ENCODE data around the gene VNN1.
"Not testable (repeated sequence)": the region's sequence is repeated elsewhere in the genome, so short reads cannot be mapped to it uniquely, and the experiment has no call there.

Gene VNN1

DNA sequence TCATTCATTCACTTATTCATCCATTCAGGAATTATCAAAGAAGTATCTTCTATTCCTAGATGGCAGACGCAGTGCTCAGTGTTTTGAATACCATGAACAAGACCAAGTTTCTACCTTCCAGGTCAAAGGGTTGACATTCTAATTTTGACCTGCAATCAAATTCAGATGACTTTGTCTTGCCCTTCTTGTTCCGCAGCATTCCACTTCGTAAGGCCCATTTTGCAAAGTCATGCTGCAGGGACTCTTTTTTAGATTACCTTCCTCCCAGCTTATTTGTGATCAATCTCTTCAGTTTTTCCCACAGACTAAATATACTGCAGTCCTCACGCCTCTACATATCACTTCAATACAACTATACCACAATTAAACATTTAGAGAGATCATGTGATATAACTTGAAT, 47.7 kb downstream of the VNN1 start:
- no peak for DNase-seq

DNA sequence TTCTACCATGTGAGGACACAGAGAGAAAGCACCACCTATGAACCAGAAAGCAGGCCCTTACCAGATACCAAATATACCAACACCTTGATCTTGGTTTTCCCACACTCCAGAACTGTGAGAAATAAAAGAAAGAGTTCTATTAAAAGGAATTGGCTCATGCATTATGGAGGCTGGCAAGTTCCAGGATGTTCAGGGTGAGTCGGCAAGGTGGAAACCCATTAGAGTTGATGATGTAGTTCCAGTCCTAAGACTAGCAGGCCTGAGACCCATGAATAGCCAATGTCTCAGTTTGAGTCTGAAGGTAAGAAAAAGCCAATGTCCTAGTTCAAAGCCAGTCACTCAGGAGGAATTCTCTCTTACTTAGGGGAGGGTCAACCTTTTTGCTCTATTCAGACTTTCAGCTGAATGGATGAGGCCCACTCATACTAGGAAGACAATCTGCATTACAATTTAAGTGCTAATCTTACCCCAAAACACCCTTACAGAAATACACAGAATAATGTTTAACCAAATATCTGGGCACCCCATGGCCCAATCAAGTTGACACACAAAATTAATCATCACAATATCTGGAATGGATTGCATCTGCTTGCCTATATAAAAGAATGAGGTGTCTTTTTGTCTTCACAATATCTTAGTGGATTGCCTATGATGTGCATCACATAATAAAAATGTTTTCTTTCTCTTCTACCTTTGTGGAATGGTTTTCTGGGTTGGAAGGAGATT, 49.4 kb downstream of the VNN1 start:
- DNase-seq, result no peak

DNA sequence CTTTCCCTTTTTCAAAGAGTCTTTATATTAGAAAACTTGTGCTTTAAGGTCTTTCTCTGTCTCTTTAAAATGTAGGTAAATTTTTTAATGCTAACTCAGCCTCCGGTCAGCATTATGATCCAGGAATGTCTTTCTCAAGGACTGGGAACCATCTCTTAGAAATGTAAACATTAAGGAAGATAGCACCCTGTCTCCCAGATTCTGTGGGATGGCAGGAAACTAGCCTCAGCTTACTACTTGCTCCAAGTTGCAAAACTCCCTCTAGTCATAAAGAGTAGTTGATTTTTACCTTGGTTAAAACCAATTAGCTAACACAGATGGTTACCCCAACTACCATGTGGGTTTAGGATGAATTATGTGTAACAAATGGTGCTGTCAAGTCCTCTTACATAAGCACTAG, 50.2 kb downstream of the VNN1 start:
- no peak for DNase-seq

DNA sequence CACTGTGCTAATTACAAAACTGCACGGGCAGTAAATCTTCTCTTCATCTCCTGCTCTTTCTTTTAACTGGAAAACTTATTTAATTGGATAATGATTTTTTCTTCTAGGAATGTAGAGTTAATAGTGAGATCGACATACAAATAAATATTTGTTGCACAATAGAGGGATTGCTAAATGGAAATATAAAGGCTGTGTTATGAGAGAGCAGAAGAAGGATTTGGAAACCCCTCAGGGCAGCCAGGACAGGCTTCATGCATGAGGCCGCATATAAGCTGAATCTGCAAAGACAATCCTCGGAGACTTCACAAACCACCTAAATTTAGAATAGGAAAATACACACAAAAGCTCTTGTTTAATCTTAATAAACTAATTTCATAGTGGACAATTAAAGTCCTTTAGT, 51.9 kb downstream of the VNN1 start:
- no peak for DNase-seq

DNA sequence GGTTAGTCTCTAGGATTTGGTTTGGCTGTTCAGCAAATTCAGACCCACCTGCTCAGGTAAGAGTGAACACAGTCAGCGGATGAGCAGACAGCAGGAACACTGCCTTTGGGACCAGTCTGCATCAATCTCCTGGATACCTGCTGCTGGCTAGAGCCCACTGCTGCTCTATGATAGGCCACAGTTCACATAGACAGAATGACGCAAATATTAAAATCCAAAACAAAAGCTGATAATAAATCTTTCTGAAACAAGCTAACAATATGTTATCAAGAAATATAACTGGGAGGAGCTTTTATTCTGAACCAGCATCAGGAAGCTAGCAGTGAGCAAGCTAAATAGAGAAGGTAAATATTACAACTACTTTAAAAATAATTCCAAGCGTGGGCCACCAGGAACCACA, 54.8 kb downstream of the VNN1 start, which contains the start of gene TAAR1:
Gene TAAR1, minus strand, starts transcription at position 101 of the 400 bp plus-strand sequence. CDS start 13,179 bp downstream, outside the sequence.
- no peak for DNase-seq

DNA sequence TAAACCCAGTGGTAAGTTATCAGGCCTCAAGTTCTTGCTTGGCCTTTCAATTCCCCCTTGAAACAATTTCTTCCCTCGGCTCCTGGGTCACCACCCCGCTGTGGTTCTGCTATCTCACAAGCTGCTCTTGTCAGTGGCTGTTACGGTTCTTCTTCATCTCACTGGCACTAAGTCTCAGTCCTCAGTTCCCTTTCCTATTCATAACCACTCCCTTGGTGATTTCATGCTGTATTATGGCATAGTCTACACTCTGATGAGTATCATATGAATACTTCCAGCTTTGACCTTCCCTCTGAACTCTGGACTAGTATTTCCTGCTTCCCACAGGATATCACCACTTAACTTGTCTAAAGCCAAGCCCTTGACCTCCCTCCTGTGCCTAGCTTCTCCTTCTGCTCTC, 62.8 kb downstream of the VNN1 start:
- no peak for DNase-seq

DNA sequence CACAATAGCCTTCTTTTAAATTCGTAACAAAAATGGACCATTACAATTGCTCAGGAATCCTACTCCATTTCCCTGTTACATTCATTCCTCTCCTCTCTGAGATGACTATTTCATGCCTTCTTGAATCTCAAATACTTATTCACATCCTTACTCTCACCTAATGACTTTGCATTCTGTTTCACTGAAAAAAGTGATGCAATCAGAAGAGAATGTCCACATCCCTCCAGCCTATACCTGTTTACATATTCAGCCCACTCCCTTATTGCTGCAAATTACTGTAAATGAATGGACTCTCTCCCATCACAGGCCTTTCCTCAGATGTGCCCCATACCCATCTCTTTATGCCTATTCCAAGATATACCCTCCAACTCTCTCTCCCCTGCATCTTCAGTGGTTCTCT, 63.4 kb downstream of the VNN1 start:
- no peak for DNase-seq

DNA sequence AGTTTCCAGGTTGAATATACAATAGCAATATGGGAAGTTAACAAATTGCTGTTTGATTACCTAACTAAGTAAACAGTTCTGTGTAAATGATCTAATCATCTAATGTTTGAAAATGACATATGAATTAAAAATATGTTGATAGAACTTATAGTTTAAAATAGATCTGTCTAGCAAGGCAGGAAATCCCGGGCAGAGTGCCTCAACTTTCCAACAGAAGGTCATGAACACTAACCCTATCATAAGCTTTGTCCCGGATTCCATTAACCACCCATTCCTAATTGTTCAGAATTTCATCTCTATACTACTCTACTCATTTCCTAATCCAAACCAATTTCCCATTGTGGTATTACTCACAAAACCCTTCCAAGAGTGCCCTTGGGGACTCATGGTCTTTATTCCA, 65.0 kb downstream of the VNN1 start:
- no peak for DNase-seq

DNA sequence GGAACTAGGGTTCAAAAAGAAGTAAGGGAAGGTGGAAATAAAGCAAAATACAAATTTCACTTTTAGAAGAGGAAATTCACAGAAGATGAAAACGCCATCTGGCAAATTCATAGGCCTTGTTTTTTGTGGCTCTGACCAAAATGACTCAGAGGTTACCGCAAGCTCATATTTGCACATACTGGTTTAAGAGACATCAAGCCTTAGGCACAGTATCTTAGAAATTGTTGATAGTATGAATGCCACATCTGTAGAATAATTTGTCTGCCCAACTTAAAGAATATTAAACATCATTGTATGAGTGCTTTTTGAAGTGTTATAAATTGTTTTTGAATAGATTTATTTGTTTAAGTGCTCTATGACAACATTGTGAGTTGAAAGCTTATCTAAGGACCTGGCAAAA, 65.5 kb downstream of the VNN1 start:
- no peak for DNase-seq

DNA sequence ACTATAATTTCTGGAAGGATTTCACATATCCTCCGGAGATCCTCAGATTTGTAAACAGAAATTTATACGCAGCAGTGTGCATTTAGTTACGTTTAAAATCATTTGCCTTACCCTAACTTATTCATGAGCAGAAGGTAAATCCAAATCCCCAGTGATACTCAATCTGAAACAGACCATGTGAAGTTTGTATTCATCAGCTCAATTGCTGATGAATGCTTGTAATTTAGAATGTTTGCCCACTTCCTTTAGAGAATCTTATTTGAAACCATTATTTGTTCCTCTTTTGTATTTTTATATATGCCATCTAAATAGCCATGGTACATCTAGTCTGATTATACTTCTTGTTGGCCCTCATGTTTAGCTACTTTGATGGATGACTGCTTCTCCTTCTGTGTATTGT, 70.3 kb downstream of the VNN1 start:
- no peak for DNase-seq

DNA sequence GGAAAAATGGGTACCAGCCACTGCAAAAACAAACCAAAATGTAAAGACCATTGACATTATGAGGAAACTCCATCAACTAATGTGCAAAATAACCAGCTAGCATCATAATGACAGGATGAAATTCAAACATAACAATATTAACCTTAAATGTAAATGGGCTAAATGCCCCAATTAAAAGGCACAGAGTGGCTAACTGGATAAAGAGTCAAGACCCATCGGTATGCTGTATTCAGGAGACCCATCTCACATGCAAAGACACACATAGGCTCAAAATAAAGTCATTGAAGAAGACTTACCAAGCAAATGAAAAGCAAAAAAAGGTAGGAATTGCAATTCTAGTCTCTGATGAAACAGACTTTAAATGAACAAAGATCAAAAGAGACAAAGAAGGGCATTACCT, 76.7 kb downstream of the VNN1 start:
- DNase-seq, result not testable (repeated sequence)

DNA sequence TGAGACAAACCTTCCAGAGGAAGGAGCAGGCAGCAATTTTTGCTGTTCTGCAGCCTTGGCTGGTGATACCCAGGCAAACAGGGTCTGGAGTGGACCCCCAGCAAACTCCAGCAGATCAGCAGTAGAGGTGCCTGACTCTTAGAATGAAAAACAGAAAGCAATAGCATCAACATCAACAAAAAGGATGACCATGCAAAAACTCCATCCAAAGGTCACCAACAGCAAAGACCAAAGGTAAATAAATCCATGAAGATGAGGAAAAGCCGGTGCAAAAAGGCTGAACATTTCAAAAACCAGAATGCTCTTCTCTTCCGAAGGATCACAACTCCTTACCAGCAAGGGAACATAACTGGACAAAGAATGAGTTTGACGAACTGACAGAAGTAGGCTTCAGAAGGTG, 77.9 kb downstream of the VNN1 start:
- not testable (repeated sequence) for DNase-seq

DNA sequence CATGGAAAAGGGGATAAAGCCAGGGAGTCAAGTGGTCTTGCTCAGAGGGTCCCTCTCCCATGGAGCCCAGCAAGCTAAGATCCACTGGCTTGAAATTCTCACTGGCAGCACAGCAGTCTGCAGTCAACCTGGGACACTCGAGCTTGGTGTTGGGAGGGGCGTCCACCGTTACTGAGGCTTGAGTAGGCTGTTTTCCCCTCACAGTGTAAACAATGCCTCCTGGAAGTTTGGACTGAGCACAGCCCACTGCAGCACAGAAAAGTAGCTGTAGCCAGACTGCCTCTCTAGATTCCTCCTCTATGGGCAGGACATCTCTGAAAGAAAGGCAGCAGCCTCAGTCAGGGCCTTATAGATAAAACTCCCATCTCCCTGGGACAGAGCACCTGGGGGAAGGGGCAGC, 78.6 kb downstream of the VNN1 start:
- not testable (repeated sequence) for DNase-seq

DNA sequence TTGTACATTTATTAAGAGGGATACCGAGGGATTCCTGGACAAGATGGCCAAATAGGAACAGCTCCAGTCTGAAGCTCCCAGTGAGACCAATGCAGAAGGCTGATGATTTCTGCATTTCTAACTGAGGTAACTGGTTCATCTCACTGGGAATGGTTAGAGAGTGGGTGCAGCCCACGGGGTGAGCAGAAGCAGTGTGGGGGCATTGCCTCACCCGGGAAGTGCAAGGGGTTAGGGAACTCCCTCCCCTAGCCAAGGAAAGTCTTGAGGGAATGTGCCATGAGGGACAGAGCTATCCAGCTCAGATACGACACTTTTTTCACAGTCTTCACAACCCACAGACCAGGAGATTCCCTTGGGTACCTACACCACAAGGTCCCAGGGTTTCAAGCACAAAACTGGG, 79.1 kb downstream of the VNN1 start:
- DNase-seq, result no peak

DNA sequence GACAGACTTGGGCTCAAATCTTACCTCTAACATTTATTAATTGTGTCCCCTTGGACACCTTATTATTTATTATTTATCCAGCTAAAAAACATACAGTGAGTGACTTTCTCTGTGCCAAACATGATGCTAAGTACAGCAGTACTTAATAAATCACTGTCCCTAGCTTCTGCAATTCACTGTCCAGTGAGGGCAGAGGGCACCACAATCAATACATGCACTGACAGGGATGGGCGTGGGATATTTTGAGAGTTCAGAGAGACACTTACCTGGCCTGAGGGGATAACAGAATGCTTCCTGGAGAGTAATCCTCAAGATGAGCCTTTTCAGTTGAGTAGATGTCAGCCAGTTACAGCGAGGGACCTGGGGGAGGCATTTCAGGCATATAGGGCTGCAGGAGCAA, 80.5 kb downstream of the VNN1 start:
- DNase-seq, result no peak
